HCT116 (cell line): ENCODE data around the gene ABCG8. TPM values are rescaled to one million over a fixed set of nuclear protein-coding genes. Genes with fewer than 3 reads are reported as not detected.

Source experiments
- ATAC-seq: fragments of 200-7000 bp; cut with Tn5 transposase; 2 replicates; pipeline ENCODE4 v1.9.1; 2020; ENCODE audit warnings: mild to moderate bottlenecking, moderate library complexity
- BruUV-seq: library from RNA; stranded (reverse); fragments of 400-500 nt; replicated peaks from 2 replicates; lab custom pipeline; 2021; lab: Mats Ljungman, UMichigan
- CTCF ChIA-PET: fragments of 300-600 bp; sonication (Branson Sonifier 250); formaldehyde crosslinking; loops from one replicate; lab custom pipeline; 2021; ENCODE audit warnings: antibody characterized with exemption; lab: Charles Lee
- POLR2A ChIA-PET: fragments of 300-600, 350-600 bp; sonication (Branson Sonifier 250); formaldehyde crosslinking; loops from one replicate; lab custom pipeline; 2021; ENCODE audit warnings: antibody characterized with exemption; lab: Charles Lee
- RAD21 ChIA-PET, 2 experiments: fragments of 300-600 bp; sonication (Branson Sonifier 250); formaldehyde crosslinking; loops; one replicate each; lab custom pipeline; 2023; ENCODE audit warnings: low total read pairs in 2 of 2; ENCODE audit not compliant: uncharacterized antibody in 2 of 2, unreplicated experiment in 2 of 2, low non-redundant PET in 1 of 2; lab: Charles Lee
- DNase-seq: peaks from one replicate; pipeline ENCODE4 v3.0.0-alpha.2; 2010; ENCODE audit warnings: low read depth, low spot score
- H2AFZ ChIP-seq: fragments of 200-600 bp; shearing (Covaris generic), sonication (generic); 2 replicates; pipeline ENCODE4 v1.6.1; 2017; ENCODE audit warnings: low read depth, mixed run types, mixed read lengths, antibody characterized with exemption, low read length; ENCODE audit not compliant: poor library complexity, severe bottlenecking
- H3K27ac ChIP-seq: 2 replicates; pipeline ENCODE4 v1.5.1; 2012; ENCODE audit warnings: low read depth, low read length
- H3K27me3 ChIP-seq: fragments of 200-600 bp; sonication (generic); 2 replicates; pipeline ENCODE4 v1.6.1; 2016; ENCODE audit warnings: mixed run types, low read length, mixed read lengths; ENCODE audit not compliant: insufficient read depth
- H3K36me3 ChIP-seq, 2 experiments: fragments of 200-500 bp in 1 of 2; fragments of 200-600 bp in 1 of 2; sonication (Bioruptor generic) in 1 of 2; sonication (generic) in 1 of 2; 2 replicates each; pipeline versions ENCODE4 v1.5.1 to v1.6.1; 2014 to 2016; ENCODE audit warnings: low read length in 2 of 2, inconsistent platforms in 1 of 2, mixed read lengths in 1 of 2, mixed run types in 1 of 2; ENCODE audit not compliant: insufficient read depth in 2 of 2, control insufficient read depth in 1 of 2
- H3K4me1 ChIP-seq, 2 experiments: fragments of 200-600 bp in 1 of 2; sonication (generic) in 1 of 2; 2 replicates each; pipeline versions ENCODE4 v1.5.1 to v1.6.1; 2012 to 2017; ENCODE audit warnings: low read length in 2 of 2, inconsistent platforms in 1 of 2, mild to moderate bottlenecking in 1 of 2, mixed read lengths in 1 of 2, mixed run types in 1 of 2, moderate library complexity in 1 of 2; ENCODE audit not compliant: insufficient read depth in 2 of 2, control insufficient read depth in 1 of 2
- H3K4me2 ChIP-seq: fragments of 200-600 bp; sonication (generic); 2 replicates; pipeline ENCODE4 v1.6.1; 2017; ENCODE audit warnings: mixed run types, low read length, mixed read lengths
- H3K4me3 ChIP-seq, 2 experiments: fragments of 200-600 bp in 1 of 2; sonication (generic) in 1 of 2; replicated peaks in 1 of 2; 2 replicates each; pipeline ENCODE4 v1.5.1; 2011 to 2016; ENCODE audit warnings: low read length in 2 of 2, control low read depth in 1 of 2, low read depth in 1 of 2, mild to moderate bottlenecking in 1 of 2, mixed read lengths in 1 of 2, mixed run types in 1 of 2
- H3K79me2 ChIP-seq: fragments of 200-600 bp; sonication (generic); 2 replicates; pipeline ENCODE4 v1.6.1; 2017; ENCODE audit warnings: mild to moderate bottlenecking, mixed run types, low read length, moderate library complexity, mixed read lengths; ENCODE audit not compliant: insufficient read depth
- H3K9ac ChIP-seq: fragments of 200-600 bp; sonication (generic); 2 replicates; pipeline ENCODE4 v1.6.1; 2016; ENCODE audit warnings: low read length, mixed read lengths
- H3K9me2 ChIP-seq: fragments of 200-600 bp; sonication (generic), shearing (Covaris generic); 2 replicates; pipeline ENCODE4 v1.6.1; 2017; ENCODE audit warnings: mixed run types, mild to moderate bottlenecking, moderate library complexity; ENCODE audit not compliant: insufficient read depth
- H3K9me3 ChIP-seq, 2 experiments: fragments of 200-500 bp in 1 of 2; fragments of 200-600 bp in 1 of 2; sonication (Bioruptor generic) in 1 of 2; sonication (generic) in 1 of 2; 2 replicates each; pipeline ENCODE4 v1.6.1; 2014 to 2017; ENCODE audit warnings: low read length in 2 of 2, mixed read lengths in 2 of 2, inconsistent platforms in 1 of 2, low read depth in 1 of 2, mild to moderate bottlenecking in 1 of 2, mixed run types in 1 of 2, moderate library complexity in 1 of 2; ENCODE audit not compliant: control insufficient read depth in 1 of 2, insufficient read depth in 1 of 2
- H4K20me1 ChIP-seq: fragments of 200-600 bp; sonication (generic), shearing (Covaris generic); 2 replicates; pipeline ENCODE4 v1.6.1; 2017; ENCODE audit warnings: mixed run types, mild to moderate bottlenecking, moderate library complexity; ENCODE audit not compliant: insufficient read depth
- FOSL1 ChIP-seq: IDR thresholded peaks from 2 replicates; pipeline ENCODE4 v1.6.1; 2012; ENCODE audit warnings: low read depth
- POLR2AphosphoS5 ChIP-seq: IDR thresholded peaks from 2 replicates; pipeline ENCODE4 v1.6.1; 2011; ENCODE audit warnings: mild to moderate bottlenecking, low read depth, low read length, moderate library complexity
- TCF7L2 ChIP-seq: IDR thresholded peaks from 2 replicates; pipeline ENCODE4 v1.7.0; 2011; ENCODE audit warnings: borderline replicate concordance, inconsistent platforms; ENCODE audit not compliant: insufficient read depth, insufficient read length; ENCODE audit errors: extremely low read depth
- YY1 ChIP-seq: IDR thresholded peaks from 2 replicates; pipeline ENCODE4 v1.6.1; 2011; ENCODE audit warnings: low read length, low read depth, moderate library complexity, mild to moderate bottlenecking; ENCODE audit not compliant: insufficient replicate concordance; ENCODE audit errors: extremely low read depth
- ZFX ChIP-seq: fragments of 450-650 bp; IDR thresholded peaks from 2 replicates; pipeline ENCODE4 v1.6.1; 2017
- ZNF274 ChIP-seq: fragments of 200-500 bp; sonication (Bioruptor generic); IDR thresholded peaks from 2 replicates; pipeline ENCODE4 v1.6.1; 2014; ENCODE audit warnings: mild to moderate bottlenecking, low read depth, low read length, inconsistent platforms
- intact Hi-C: fragments of 100-400 bp; cut with micrococcal nuclease; formaldehyde crosslinking; loops from 2 replicates; pipeline ENCODE4 v1.10.0; 2022
- total RNA-seq: library from RNA; stranded (reverse); gene quantifications from one replicate; pipeline ENCODE4 v1.2.1, GENCODE V29; 2021; ENCODE audit not compliant: unreplicated experiment
- TF ChIP-seq, protein P1 (sequence below): IDR thresholded peaks from 2 replicates; pipeline ENCODE4 v1.6.1; 2012
- TF ChIP-seq, protein P2 (sequence below): IDR thresholded peaks from 2 replicates; pipeline ENCODE4 v1.6.1; 2012; ENCODE audit warnings: low read depth

ABCG8 gene
- total RNA-seq, 1 experiment from 2014 or later, result 0.05 TPM

GRCh38 chr2:43851011-43851980, 12.5 kb downstream of the ABCG8 start:
- intact Hi-C loops, result no loop called here
- H3K36me3 ChIP-seq, result no peaks in the 10 kb centered on the region
- no peaks in the 10 kb centered on the region for H3K9me3 ChIP-seq
- CTCF ChIA-PET, result no interaction called here
- POLR2A ChIA-PET, result no interaction called here
- no peak for ATAC-seq
- TF ChIP-seq, protein P1, sequence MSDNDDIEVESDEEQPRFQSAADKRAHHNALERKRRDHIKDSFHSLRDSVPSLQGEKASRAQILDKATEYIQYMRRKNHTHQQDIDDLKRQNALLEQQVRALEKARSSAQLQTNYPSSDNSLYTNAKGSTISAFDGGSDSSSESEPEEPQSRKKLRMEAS, result no peak
- no peak for TF ChIP-seq FOSL1
- TF ChIP-seq YY1, result no peak
- no peak for TF ChIP-seq TCF7L2
- no peak for TF ChIP-seq POLR2AphosphoS5
- no peak for TF ChIP-seq ZFX
- H3K27me3 ChIP-seq, result peaks cover 19% of the 10 kb centered on the region
- no peaks in the 10 kb centered on the region for H4K20me1 ChIP-seq
- H2AFZ ChIP-seq, result no peak overlapping the region
- H3K9ac ChIP-seq, result no peak overlapping the region
- no peak overlapping the region for H3K4me3 ChIP-seq
- DNase-seq, result no peak
- no peak overlapping the region for H3K4me2 ChIP-seq
- no peaks in the 10 kb centered on the region for H3K79me2 ChIP-seq
- RAD21 ChIA-PET, result no interaction called here
- no peaks in the 10 kb centered on the region for H3K9me2 ChIP-seq
- BruUV-seq, result no TSS peak
- H3K4me1 ChIP-seq, result peaks cover 0 to 8% of the 10 kb centered on the region in 2 experiments; a peak in 2 of 4 replicates
- H3K27ac ChIP-seq, result no peak overlapping the region

- ChIA-PET POLR2A (no interaction called here), RAD21 (no interaction called here), CTCF (no interaction called here)
- no peaks in the 10 kb centered on the region for H3K36me3 ChIP-seq
- BruUV-seq, result no TSS peak
- H3K4me3 ChIP-seq, result no peak overlapping the region
- H3K9ac ChIP-seq, result no peak overlapping the region
- no peaks in the 10 kb centered on the region for H3K9me3 ChIP-seq
- H3K4me1 ChIP-seq, result peaks cover 0 to 8% of the 10 kb centered on the region in 2 experiments; a peak in 2 of 4 replicates
- intact Hi-C loops, result no loop called here
- ATAC-seq, result no peak
- no peak for TF ChIP-seq ZFX
- no peak for TF ChIP-seq ZNF274
- TF ChIP-seq, protein P2, sequence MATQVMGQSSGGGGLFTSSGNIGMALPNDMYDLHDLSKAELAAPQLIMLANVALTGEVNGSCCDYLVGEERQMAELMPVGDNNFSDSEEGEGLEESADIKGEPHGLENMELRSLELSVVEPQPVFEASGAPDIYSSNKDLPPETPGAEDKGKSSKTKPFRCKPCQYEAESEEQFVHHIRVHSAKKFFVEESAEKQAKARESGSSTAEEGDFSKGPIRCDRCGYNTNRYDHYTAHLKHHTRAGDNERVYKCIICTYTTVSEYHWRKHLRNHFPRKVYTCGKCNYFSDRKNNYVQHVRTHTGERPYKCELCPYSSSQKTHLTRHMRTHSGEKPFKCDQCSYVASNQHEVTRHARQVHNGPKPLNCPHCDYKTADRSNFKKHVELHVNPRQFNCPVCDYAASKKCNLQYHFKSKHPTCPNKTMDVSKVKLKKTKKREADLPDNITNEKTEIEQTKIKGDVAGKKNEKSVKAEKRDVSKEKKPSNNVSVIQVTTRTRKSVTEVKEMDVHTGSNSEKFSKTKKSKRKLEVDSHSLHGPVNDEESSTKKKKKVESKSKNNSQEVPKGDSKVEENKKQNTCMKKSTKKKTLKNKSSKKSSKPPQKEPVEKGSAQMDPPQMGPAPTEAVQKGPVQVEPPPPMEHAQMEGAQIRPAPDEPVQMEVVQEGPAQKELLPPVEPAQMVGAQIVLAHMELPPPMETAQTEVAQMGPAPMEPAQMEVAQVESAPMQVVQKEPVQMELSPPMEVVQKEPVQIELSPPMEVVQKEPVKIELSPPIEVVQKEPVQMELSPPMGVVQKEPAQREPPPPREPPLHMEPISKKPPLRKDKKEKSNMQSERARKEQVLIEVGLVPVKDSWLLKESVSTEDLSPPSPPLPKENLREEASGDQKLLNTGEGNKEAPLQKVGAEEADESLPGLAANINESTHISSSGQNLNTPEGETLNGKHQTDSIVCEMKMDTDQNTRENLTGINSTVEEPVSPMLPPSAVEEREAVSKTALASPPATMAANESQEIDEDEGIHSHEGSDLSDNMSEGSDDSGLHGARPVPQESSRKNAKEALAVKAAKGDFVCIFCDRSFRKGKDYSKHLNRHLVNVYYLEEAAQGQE, result no peak
- TF ChIP-seq, all 23 proteins: peak for 0
- H2AFZ ChIP-seq, result no peak overlapping the region
- H3K27me3 ChIP-seq, result peaks cover 28% of the 10 kb centered on the region
- H4K20me1 ChIP-seq, result no peaks in the 10 kb centered on the region
- DNase-seq, result no peak
- no peaks in the 10 kb centered on the region for H3K79me2 ChIP-seq
- no peaks in the 10 kb centered on the region for H3K9me2 ChIP-seq
- H3K27ac ChIP-seq, result no peak overlapping the region
- no peak overlapping the region for H3K4me2 ChIP-seq
Measured at GRCh38 chr2:43852196-43852730, 13.5 kb downstream of the ABCG8 start.
